Breast epithelium (tissue), 3 donors: ENCODE data around the gene SIVA1.

Experiments
- CTCF ChIP-seq, 3 donors: fragments of 450-650 bp; IDR thresholded peaks; one replicate each; pipeline ENCODE4 v1.5.1; 2016 to 2017; ENCODE audit warnings: antibody characterized with exemption in 3 of 3, mild to moderate bottlenecking in 3 of 3, moderate library complexity in 3 of 3
- POLR2A ChIP-seq: fragments of 450-650 bp; IDR thresholded peaks from one replicate; pipeline ENCODE4 v1.6.1; 2016; ENCODE audit warnings: antibody characterized with exemption, mild to moderate bottlenecking, moderate library complexity
- POLR2AphosphoS5 ChIP-seq, 3 donors: sonication (generic); formaldehyde crosslinking; IDR thresholded peaks; one replicate each; pipeline ENCODE4 v1.6.1; 2017; ENCODE audit warnings: antibody characterized with exemption in 3 of 3

DNA sequence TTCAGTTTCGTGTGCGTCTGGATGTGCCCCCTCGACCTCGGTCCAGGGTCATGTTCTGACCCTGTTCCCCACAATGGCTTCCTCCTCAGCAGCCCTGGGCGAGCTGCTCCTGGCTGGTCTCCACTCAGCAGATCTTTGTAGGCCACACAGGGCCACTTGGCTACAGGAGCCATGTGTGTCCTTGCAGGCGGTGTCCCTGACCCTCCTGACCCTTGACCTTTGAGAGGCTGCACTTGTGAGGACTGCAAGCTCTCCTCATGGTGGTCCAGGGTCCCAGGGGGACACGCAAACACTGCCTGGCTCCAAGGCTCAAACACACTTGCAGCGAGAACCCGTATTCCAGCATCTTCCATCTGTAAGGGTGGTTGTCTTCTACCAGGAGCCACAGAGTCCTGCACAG, 7.5 kb upstream of the SIVA1 start:
- TF ChIP-seq CTCF (IDR thresholded peaks at IDR 0.05) (no peak), POLR2A (no peak), POLR2AphosphoS5 (IDR thresholded peaks at IDR 0.05) (no peak)
